ENCODE data around the gene LRRC8E.

The LRRC8E gene

DNA sequence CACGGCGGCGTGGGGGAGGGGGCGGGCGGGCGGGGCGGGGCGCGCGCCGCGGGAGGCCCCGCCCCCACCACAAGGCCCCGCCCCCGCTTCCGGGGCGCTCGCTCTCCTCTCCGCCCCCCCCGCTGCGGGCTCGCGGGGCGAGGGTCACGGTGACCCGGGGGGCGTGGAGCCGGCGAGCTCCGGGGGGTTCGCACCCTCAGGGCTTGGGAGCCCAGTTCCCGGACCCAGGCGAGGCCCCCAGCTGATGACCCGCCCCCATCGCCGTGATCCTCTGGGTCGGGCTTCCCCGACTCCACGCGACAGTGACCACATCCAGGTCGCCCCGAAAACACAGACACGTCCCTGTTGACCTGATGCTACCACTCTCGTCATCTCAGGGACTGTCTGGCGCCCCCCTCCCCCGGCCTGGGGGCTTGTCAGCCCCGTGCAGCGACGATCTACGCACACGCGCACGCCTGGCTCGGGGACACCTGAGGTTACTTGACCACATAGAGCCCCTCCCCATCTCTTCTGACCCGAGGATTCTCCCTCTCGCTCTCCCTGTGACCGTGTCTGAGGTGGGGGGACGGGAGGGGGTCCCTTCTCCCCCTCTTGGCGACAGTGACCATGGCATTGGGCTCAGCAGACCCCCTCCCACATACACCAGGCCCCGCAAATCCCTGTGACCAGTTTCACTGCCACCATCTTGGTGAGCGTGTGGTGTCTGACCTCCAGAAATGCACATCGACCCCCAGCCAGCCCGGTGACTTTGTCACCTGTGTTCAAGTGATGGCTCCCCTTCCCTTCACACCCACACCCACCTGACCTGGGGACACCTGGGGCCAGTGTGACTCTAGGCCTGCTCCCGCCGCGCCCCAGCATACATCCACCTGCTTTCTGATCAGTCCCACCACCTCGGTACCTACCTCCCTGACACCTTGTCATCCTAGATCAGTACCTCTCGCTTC is 16.0 kb downstream of the LRRC8E start:
- Histone ChIP-seq H3K4me1 (ENCODE audit: control insufficient read depth, insufficient read depth, low read length) (no peaks in the 10 kb centered on the region), H3K27me3 (ENCODE audit: control insufficient read depth, insufficient read depth, low read length) (no peaks in the 10 kb centered on the region), H3K9me3 (ENCODE audit: control insufficient read depth, insufficient read depth, low read length) (no peaks in the 10 kb centered on the region), H3K4me3 (ENCODE audit: low read length) (peak overlapping the region; percentile 61), H3K36me3 (ENCODE audit: control insufficient read depth, insufficient read depth, low read length) (peaks cover 7% of the 10 kb centered on the region; the same call in 1 of the 2 replicates), H3K27ac (ENCODE audit: low read length) (no peak overlapping the region)
- no peak for DNase-seq (ENCODE audit: low read depth, low spot score)
- no CpG with 5 or more reads among the region's 68 CpGs for WGBS (ENCODE audit: insufficient coverage, insufficient read length)

DNA sequence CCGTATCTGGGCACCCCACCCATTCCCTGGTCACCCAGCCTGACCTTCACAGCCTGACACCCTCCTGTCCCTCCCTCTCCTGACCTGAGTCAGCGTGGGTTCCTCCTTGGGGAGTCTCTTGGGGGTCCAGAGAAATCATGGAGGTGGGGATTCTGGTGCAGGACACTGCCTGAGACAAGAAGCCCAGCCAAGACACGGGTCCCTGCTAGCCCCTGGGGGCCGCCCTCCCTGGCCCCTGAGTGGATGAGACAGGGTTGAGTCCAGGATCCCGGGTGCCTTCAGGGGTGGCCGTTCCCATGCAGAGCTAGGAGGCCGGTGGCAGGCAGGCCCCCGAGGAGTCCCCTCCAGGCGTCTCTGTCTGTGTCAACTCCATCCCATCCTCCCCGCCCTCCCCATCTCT is 17.0 kb downstream of the LRRC8E start:
- no peaks in the 10 kb centered on the region for H3K9me3 ChIP-seq (ENCODE audit: control insufficient read depth, insufficient read depth, low read length)
- peaks cover 10% of the 10 kb centered on the region for H3K36me3 ChIP-seq (ENCODE audit: control insufficient read depth, insufficient read depth, low read length)
- no peaks in the 10 kb centered on the region for H3K4me1 ChIP-seq (ENCODE audit: control insufficient read depth, insufficient read depth, low read length)
- no peak for DNase-seq (ENCODE audit: low read depth, low spot score)
- no CpG with 5 or more reads among the region's 10 CpGs for WGBS (ENCODE audit: insufficient coverage, insufficient read length)
- no peak overlapping the region for H3K4me3 ChIP-seq (ENCODE audit: low read length)
- H3K27me3 ChIP-seq (ENCODE audit: control insufficient read depth, insufficient read depth, low read length) = no peaks in the 10 kb centered on the region
- no peak overlapping the region for H3K27ac ChIP-seq (ENCODE audit: low read length)

DNA sequence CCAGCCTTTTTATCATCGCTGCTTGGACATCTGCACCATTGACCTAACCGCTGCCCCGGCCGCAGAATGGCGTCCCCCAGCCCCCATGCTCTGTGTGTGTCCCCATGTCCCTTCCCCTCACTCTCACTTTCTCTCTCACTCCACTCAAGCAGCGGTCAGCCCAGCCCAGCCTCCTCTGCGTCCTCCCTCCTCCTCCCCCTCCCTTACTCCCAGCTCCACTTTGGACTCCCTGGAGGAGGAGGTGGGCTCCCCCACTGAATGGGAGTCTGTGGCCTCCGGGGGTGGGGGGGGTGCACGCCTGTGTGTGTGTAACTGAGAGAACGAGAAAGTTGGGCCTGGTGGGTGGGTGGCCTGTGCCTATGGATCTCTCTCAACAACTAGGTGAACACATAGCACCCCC is 17.5 kb downstream of the LRRC8E start:
- no peak for DNase-seq (ENCODE audit: low read depth, low spot score)
- WGBS (ENCODE audit: insufficient coverage, insufficient read length) = no CpG with 5 or more reads among the region's 10 CpGs
- Histone ChIP-seq H3K27ac (ENCODE audit: low read length) (no peak overlapping the region), H3K27me3 (ENCODE audit: control insufficient read depth, insufficient read depth, low read length) (no peaks in the 10 kb centered on the region), H3K36me3 (ENCODE audit: control insufficient read depth, insufficient read depth, low read length) (peaks cover 16% of the 10 kb centered on the region), H3K4me1 (ENCODE audit: control insufficient read depth, insufficient read depth, low read length) (no peaks in the 10 kb centered on the region), H3K9me3 (ENCODE audit: control insufficient read depth, insufficient read depth, low read length) (no peaks in the 10 kb centered on the region), H3K4me3 (ENCODE audit: low read length) (no peak overlapping the region)

DNA sequence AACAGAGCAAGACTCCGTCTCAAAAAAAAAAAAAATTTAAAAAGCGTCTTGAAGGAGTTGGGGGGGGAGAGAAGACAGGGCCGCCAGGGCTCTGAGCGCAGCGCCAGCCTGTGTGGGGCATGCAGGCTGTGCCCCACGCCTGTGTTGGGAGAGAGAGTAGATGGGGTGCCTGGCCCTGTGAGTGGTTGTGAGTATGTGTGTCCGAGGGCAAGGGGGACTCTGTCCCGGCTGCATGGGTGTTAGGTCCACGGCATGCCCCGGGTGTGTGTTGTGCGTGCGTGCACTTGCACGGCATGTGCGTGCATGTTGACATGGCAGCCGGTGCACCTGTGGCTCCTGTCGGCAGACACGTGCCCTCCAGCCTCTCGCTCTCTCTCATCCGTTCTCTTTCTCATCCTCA is 18.8 kb downstream of the LRRC8E start:
- Histone ChIP-seq H3K27ac (ENCODE audit: low read length) (no peak overlapping the region), H3K4me3 (ENCODE audit: low read length) (no peak overlapping the region), H3K9me3 (ENCODE audit: control insufficient read depth, insufficient read depth, low read length) (no peaks in the 10 kb centered on the region), H3K27me3 (ENCODE audit: control insufficient read depth, insufficient read depth, low read length) (no peaks in the 10 kb centered on the region), H3K4me1 (ENCODE audit: control insufficient read depth, insufficient read depth, low read length) (no peaks in the 10 kb centered on the region), H3K36me3 (ENCODE audit: control insufficient read depth, insufficient read depth, low read length) (peaks cover 27% of the 10 kb centered on the region)
- WGBS (ENCODE audit: insufficient coverage, insufficient read length) = no CpG with 5 or more reads among the region's 19 CpGs
- no peak for DNase-seq (ENCODE audit: low read depth, low spot score)

DNA sequence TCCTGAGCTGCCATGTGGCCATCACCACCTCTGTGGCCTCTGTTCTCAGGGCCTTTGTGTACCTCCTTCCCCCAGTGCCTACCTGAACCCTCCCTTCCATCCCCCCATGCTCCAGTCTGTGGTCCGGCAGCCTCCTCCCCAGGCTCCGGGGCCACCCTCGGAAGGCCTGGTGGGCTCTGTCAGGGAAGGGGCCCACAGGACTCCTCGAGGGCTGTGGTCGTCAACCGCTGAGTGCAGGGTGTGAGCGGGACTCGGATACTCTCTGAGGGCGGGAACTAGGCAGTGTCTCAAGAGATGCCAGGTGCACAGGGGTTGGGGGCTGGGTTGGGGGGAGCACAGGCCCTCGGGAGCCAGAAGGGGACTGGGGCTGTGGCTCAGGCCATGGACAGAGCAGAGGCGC is 19.2 kb downstream of the LRRC8E start:
- Histone ChIP-seq H3K27ac (ENCODE audit: low read length) (no peak overlapping the region), H3K27me3 (ENCODE audit: control insufficient read depth, insufficient read depth, low read length) (no peaks in the 10 kb centered on the region), H3K36me3 (ENCODE audit: control insufficient read depth, insufficient read depth, low read length) (peaks cover 30% of the 10 kb centered on the region), H3K4me3 (ENCODE audit: low read length) (no peak overlapping the region), H3K4me1 (ENCODE audit: control insufficient read depth, insufficient read depth, low read length) (no peaks in the 10 kb centered on the region), H3K9me3 (ENCODE audit: control insufficient read depth, insufficient read depth, low read length) (no peaks in the 10 kb centered on the region)
- DNase-seq (ENCODE audit: low read depth, low spot score) = no peak
- no CpG with 5 or more reads among the region's 11 CpGs for WGBS (ENCODE audit: insufficient coverage, insufficient read length)

DNA sequence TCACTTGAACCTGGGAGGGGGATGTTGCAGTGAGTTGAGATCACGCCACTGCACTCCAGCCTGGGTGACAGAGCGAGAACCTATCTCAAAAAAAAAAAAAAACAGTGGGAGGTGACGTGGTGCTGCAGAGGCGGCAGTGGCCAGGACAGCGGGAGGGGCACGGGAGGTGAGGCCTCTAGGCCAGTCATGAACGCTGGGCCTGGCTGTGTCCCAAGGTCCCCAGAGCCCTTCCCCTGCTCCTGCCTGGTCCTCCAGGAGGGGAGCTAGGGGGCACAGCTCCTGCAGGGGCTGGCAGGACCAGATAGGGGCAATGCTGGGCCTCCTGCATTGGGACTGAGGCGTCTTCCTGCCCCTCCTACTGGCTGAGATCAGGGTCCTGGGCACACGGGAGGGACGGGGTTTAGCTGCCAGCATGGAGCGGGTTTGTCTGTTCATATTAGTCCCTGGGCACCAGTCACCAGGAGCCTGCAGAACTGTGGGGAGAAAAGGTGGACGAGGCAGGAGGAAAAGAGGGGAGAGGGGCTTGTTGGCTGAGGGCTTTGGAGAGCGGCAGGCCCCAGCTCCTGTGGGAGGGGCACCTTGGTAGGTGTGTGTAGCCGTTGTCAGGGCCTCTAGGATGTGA is 19.9 kb downstream of the LRRC8E start:
- Histone ChIP-seq H3K4me1 (ENCODE audit: control insufficient read depth, insufficient read depth, low read length) (no peaks in the 10 kb centered on the region), H3K27me3 (ENCODE audit: control insufficient read depth, insufficient read depth, low read length) (no peaks in the 10 kb centered on the region), H3K4me3 (ENCODE audit: low read length) (no peak overlapping the region), H3K27ac (ENCODE audit: low read length) (no peak overlapping the region), H3K36me3 (ENCODE audit: control insufficient read depth, insufficient read depth, low read length) (peaks cover 32% of the 10 kb centered on the region), H3K9me3 (ENCODE audit: control insufficient read depth, insufficient read depth, low read length) (no peaks in the 10 kb centered on the region)
- no CpG with 5 or more reads among the region's 14 CpGs for WGBS (ENCODE audit: insufficient coverage, insufficient read length)
- no peak for DNase-seq (ENCODE audit: low read depth, low spot score)

DNA sequence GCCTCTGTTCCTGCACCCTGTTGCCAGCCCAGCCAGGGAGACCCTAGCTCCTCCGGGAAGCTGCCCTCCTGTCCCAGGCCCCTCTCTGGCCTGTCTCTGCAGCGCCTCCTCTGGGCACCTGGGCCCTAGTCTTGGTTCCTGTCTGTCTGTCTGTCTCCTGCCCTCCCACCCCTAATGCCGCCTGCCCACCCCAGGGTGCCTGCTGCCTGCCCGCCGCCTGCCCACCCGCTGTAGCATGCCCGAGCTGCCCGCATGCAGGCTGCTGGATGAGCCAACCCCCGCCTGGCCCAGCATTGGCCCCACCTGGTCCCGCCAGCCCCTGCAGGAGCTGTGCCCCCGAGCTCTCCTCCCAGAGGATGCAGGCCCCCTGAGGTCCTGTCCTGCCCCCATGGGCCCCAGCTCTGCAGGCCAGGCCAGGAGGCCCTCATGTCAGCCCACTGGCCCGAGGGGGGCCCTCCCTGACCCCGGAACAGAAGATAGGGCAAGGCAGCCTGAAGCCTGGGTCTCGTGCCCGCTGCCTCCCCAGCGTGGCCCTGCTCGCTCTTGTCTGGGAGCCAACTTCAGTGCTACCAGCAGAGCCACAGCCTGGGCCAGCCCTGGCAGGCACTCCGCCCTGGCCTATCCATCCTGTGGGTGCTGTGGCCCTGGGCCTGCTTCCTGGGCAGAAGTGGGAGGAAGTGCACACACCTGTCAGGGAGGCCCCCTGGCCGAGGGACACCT is 20.6 kb downstream of the LRRC8E start:
- DNase-seq (ENCODE audit: low read depth, low spot score) = no peak
- H3K9me3 ChIP-seq (ENCODE audit: control insufficient read depth, insufficient read depth, low read length) = no peaks in the 10 kb centered on the region
- no peak overlapping the region for H3K4me3 ChIP-seq (ENCODE audit: low read length)
- H3K27ac ChIP-seq (ENCODE audit: low read length) = no peak overlapping the region
- no peaks in the 10 kb centered on the region for H3K4me1 ChIP-seq (ENCODE audit: control insufficient read depth, insufficient read depth, low read length)
- WGBS (ENCODE audit: insufficient coverage, insufficient read length) = no CpG with 5 or more reads among the region's 19 CpGs
- no peaks in the 10 kb centered on the region for H3K27me3 ChIP-seq (ENCODE audit: control insufficient read depth, insufficient read depth, low read length)
- peaks cover 32% of the 10 kb centered on the region for H3K36me3 ChIP-seq (ENCODE audit: control insufficient read depth, insufficient read depth, low read length)

DNA sequence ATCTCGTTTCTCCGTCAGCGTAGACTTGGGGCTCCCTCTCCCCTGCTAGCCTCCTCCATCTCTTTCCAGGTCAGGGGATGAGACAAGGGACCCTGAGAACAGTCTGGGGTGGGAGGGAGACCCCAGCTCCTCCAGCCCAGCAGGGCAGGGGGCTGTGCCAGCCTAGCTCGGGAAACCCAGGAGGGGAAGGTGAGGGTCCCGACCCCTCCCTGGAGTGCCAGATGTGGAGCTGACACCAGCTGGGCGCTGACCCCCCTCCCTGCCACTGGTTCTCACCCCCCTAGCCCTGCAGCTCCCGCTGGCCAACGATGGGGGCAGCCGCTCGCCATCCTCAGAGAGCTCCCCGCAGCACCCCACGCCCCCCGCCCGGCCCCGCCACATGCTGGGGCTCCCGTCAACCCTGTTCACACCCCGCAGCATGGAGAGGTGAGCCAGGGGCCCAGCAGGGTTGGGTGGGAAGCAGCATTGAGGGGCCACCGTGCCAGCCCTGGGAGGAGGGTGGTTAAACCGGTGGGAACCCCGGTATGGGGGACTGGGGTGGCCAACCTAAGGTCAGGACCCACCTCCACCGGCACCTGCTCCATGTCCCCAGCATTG is 21.3 kb downstream of the LRRC8E start:
- H3K4me3 ChIP-seq (ENCODE audit: low read length) = no peak overlapping the region
- DNase-seq (ENCODE audit: low read depth, low spot score) = no peak
- H3K27ac ChIP-seq (ENCODE audit: low read length) = no peak overlapping the region
- no peaks in the 10 kb centered on the region for H3K4me1 ChIP-seq (ENCODE audit: control insufficient read depth, insufficient read depth, low read length)
- H3K27me3 ChIP-seq (ENCODE audit: control insufficient read depth, insufficient read depth, low read length) = no peaks in the 10 kb centered on the region
- no peaks in the 10 kb centered on the region for H3K9me3 ChIP-seq (ENCODE audit: control insufficient read depth, insufficient read depth, low read length)
- no CpG with 5 or more reads among the region's 21 CpGs for WGBS (ENCODE audit: insufficient coverage, insufficient read length)
- peaks cover 32% of the 10 kb centered on the region for H3K36me3 ChIP-seq (ENCODE audit: control insufficient read depth, insufficient read depth, low read length)

DNA sequence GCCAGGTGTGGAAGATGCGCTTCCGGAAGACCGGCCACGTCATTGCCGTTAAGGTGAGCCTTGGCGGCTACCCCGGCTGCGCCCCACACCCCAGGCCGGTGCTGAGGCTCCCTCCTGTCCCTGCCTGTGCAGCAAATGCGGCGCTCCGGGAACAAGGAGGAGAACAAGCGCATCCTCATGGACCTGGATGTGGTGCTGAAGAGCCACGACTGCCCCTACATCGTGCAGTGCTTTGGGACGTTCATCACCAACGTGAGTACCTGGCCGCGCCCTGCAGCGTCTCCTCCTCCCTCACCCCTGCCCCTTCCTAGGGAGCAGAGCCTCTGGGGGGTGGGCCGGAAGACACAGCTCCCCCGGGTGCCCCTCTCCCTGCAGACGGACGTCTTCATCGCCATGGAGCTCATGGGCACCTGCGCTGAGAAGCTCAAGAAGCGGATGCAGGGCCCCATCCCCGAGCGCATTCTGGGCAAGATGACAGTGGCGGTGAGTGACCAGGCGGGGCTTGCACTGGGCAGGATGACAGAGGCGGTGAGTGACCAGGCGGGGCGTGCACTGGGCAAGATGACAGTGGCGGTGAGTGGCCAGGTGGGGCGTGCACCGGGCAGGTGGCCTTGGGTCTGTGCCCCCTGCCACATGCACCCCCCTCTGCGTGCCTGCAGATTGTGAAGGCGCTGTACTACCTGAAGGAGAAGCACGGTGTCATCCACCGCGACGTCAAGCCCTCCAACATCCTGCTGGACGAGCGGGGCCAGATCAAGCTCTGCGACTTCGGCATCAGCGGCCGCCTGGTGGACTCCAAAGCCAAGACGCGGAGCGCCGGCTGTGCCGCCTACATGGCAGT is 22.2 kb downstream of the LRRC8E start:
- no peak for DNase-seq (ENCODE audit: low read depth, low spot score)
- Histone ChIP-seq H3K36me3 (ENCODE audit: control insufficient read depth, insufficient read depth, low read length) (peaks cover 32% of the 10 kb centered on the region), H3K9me3 (ENCODE audit: control insufficient read depth, insufficient read depth, low read length) (no peaks in the 10 kb centered on the region), H3K4me3 (ENCODE audit: low read length) (no peak overlapping the region), H3K4me1 (ENCODE audit: control insufficient read depth, insufficient read depth, low read length) (no peaks in the 10 kb centered on the region), H3K27me3 (ENCODE audit: control insufficient read depth, insufficient read depth, low read length) (peaks cover 3% of the 10 kb centered on the region), H3K27ac (ENCODE audit: low read length) (no peak overlapping the region)
- WGBS (ENCODE audit: insufficient coverage, insufficient read length) = no CpG with 5 or more reads among the region's 54 CpGs
